Activated T-helper 17 cell treated with anti-CD3 and anti-CD28 coated beads, Interleukin-2, amount 50 U/mL, for 72 hours (primary cell): ENCODE data around the gene VWA5B1. TPM values are rescaled to one million over a fixed set of nuclear protein-coding genes. Genes with fewer than 3 reads are reported as not detected.
"Not testable (repeated sequence)": the region's sequence is repeated elsewhere in the genome, so short reads cannot be mapped to it uniquely, and the experiment has no call there.

Experiments
- ATAC-seq: fragments of 150-1000 bp; cut with Tn5 transposase; replicated peaks from 2 replicates; pipeline ENCODE4 v1.10.0; 2021; ENCODE audit warnings: mild to moderate bottlenecking, moderate library complexity
- H3K27ac Mint-ChIP-seq: one replicate; pipeline ENCODE4 v1.8.0; 2022; ENCODE audit warnings: mixed read lengths
- H3K27me3 Mint-ChIP-seq: one replicate; pipeline ENCODE4 v1.8.0; 2022; ENCODE audit warnings: mixed read lengths
- H3K36me3 Mint-ChIP-seq: one replicate; pipeline ENCODE4 v1.8.0; 2022; ENCODE audit warnings: low read depth, mild to moderate bottlenecking, mixed read lengths
- H3K4me1 Mint-ChIP-seq: one replicate; pipeline ENCODE4 v1.8.0; 2022; ENCODE audit warnings: mixed read lengths
- H3K4me3 Mint-ChIP-seq: one replicate; pipeline ENCODE4 v1.8.0; 2022; ENCODE audit warnings: mild to moderate bottlenecking, mixed read lengths
- H3K9me3 Mint-ChIP-seq: one replicate; pipeline ENCODE4 v1.8.0; 2022; ENCODE audit warnings: mixed read lengths
- total RNA-seq, 2 donors: library from RNA; stranded (reverse); gene quantifications; one replicate each; pipeline ENCODE4 v1.2.3, GENCODE V29; 2022

Gene VWA5B1
- total RNA-seq, 2 donors from 2014 or later = 0.05 TPM; not detected in 1

GRCh38 chr1:20271498-20272400, 18.9 kb upstream of the VWA5B1 start:
- ATAC-seq = no peak
- no peaks in the 10 kb centered on the region for H3K4me1 Mint-ChIP-seq
- no peak overlapping the region for H3K4me3 Mint-ChIP-seq
- no peaks in the 10 kb centered on the region for H3K36me3 Mint-ChIP-seq
- H3K27me3 Mint-ChIP-seq = peaks cover 26% of the 10 kb centered on the region
- H3K9me3 Mint-ChIP-seq = no peaks in the 10 kb centered on the region
- no peak overlapping the region for H3K27ac Mint-ChIP-seq

GRCh38 chr1:20273716-20274115, 17.0 kb upstream of the VWA5B1 start:
- H3K4me1 Mint-ChIP-seq, H3K4me3 Mint-ChIP-seq, H3K27ac Mint-ChIP-seq, H3K9me3 Mint-ChIP-seq, H3K36me3 Mint-ChIP-seq, ATAC-seq: not testable (repeated sequence)
- peaks cover 25% of the 10 kb centered on the region for H3K27me3 Mint-ChIP-seq

GRCh38 chr1:20275319-20275925, 15.3 kb upstream of the VWA5B1 start:
- peaks cover 19% of the 10 kb centered on the region for H3K27me3 Mint-ChIP-seq
- no peaks in the 10 kb centered on the region for H3K36me3 Mint-ChIP-seq
- no peaks in the 10 kb centered on the region for H3K4me1 Mint-ChIP-seq
- H3K9me3 Mint-ChIP-seq = no peaks in the 10 kb centered on the region
- no peak overlapping the region for H3K27ac Mint-ChIP-seq
- H3K4me3 Mint-ChIP-seq = no peak overlapping the region
- no peak for ATAC-seq

GRCh38 chr1:20276485-20277159, 14.1 kb upstream of the VWA5B1 start:
- Mint-ChIP-seq H3K36me3 (no peaks in the 10 kb centered on the region), H3K4me3 (no peak overlapping the region), H3K4me1 (no peaks in the 10 kb centered on the region), H3K27ac (no peak overlapping the region), H3K27me3 (peaks cover 17% of the 10 kb centered on the region), H3K9me3 (no peaks in the 10 kb centered on the region)
- ATAC-seq = no peak

GRCh38 chr1:20278692-20279130, 12.0 kb upstream of the VWA5B1 start:
- H3K36me3 Mint-ChIP-seq = no peaks in the 10 kb centered on the region
- H3K27me3 Mint-ChIP-seq = peaks cover 24% of the 10 kb centered on the region
- H3K27ac Mint-ChIP-seq = no peak overlapping the region
- H3K9me3 Mint-ChIP-seq = no peaks in the 10 kb centered on the region
- no peaks in the 10 kb centered on the region for H3K4me1 Mint-ChIP-seq
- no peak for ATAC-seq
- no peak overlapping the region for H3K4me3 Mint-ChIP-seq

GRCh38 chr1:20279509-20279908, 11.2 kb upstream of the VWA5B1 start:
- Mint-ChIP-seq H3K27me3 (peaks cover 21% of the 10 kb centered on the region), H3K36me3 (no peaks in the 10 kb centered on the region), H3K4me1 (no peaks in the 10 kb centered on the region), H3K4me3 (no peak overlapping the region), H3K9me3 (no peaks in the 10 kb centered on the region), H3K27ac (no peak overlapping the region)
- ATAC-seq = no peak

- Mint-ChIP-seq H3K27me3 (peaks cover 30% of the 10 kb centered on the region), H3K27ac (no peak overlapping the region), H3K36me3 (no peaks in the 10 kb centered on the region), H3K4me3 (no peak overlapping the region), H3K4me1 (no peaks in the 10 kb centered on the region), H3K9me3 (peaks cover 4% of the 10 kb centered on the region)
- no peak for ATAC-seq
These were observed 10.3 kb upstream of the VWA5B1 start for GRCh38 chr1:20280341-20280740.

- no peak for ATAC-seq
- Mint-ChIP-seq H3K4me3 (no peak overlapping the region), H3K27ac (no peak overlapping the region), H3K27me3 (peaks cover 30% of the 10 kb centered on the region), H3K36me3 (no peaks in the 10 kb centered on the region), H3K4me1 (no peaks in the 10 kb centered on the region), H3K9me3 (peaks cover 4% of the 10 kb centered on the region)
These were observed 9.8 kb upstream of the VWA5B1 start for GRCh38 chr1:20280906-20281305.

- no peaks in the 10 kb centered on the region for H3K36me3 Mint-ChIP-seq
- no peak overlapping the region for H3K27ac Mint-ChIP-seq
- H3K27me3 Mint-ChIP-seq = peaks cover 36% of the 10 kb centered on the region
- no peak for ATAC-seq
- peaks cover 4% of the 10 kb centered on the region for H3K9me3 Mint-ChIP-seq
- no peak overlapping the region for H3K4me3 Mint-ChIP-seq
- no peaks in the 10 kb centered on the region for H3K4me1 Mint-ChIP-seq
These were observed 8.9 kb upstream of the VWA5B1 start for GRCh38 chr1:20281801-20282200.

- Mint-ChIP-seq H3K27ac (no peak overlapping the region), H3K4me3 (no peak overlapping the region), H3K36me3 (no peaks in the 10 kb centered on the region), H3K27me3 (peaks cover 40% of the 10 kb centered on the region), H3K9me3 (peaks cover 4% of the 10 kb centered on the region), H3K4me1 (no peaks in the 10 kb centered on the region)
- no peak for ATAC-seq
These were observed 8.1 kb upstream of the VWA5B1 start for GRCh38 chr1:20282533-20282932.

- H3K4me3 Mint-ChIP-seq = no peak overlapping the region
- peaks cover 45% of the 10 kb centered on the region for H3K27me3 Mint-ChIP-seq
- no peaks in the 10 kb centered on the region for H3K36me3 Mint-ChIP-seq
These were observed 6.6 kb upstream of the VWA5B1 start for GRCh38 chr1:20284046-20284445.

GRCh38 chr1:20284625-20285024, 6.0 kb upstream of the VWA5B1 start:
- peaks cover 50% of the 10 kb centered on the region for H3K27me3 Mint-ChIP-seq

More at GRCh38 chr1:20284046-20284445, 6.6 kb upstream of the VWA5B1 start:
- H3K4me1 Mint-ChIP-seq = no peaks in the 10 kb centered on the region
- H3K9me3 Mint-ChIP-seq = peaks cover 4% of the 10 kb centered on the region
- no peak for ATAC-seq
- no peak overlapping the region for H3K27ac Mint-ChIP-seq

GRCh38 chr1:20285510-20285909, 5.2 kb upstream of the VWA5B1 start:
- no peaks in the 10 kb centered on the region for H3K36me3 Mint-ChIP-seq
- no peak overlapping the region for H3K4me3 Mint-ChIP-seq
- peaks cover 4% of the 10 kb centered on the region for H3K9me3 Mint-ChIP-seq
- no peak for ATAC-seq
- no peak overlapping the region for H3K27ac Mint-ChIP-seq
- no peaks in the 10 kb centered on the region for H3K4me1 Mint-ChIP-seq
- peaks cover 56% of the 10 kb centered on the region for H3K27me3 Mint-ChIP-seq

More at GRCh38 chr1:20284625-20285024, 6.0 kb upstream of the VWA5B1 start:
- Mint-ChIP-seq H3K4me1 (no peaks in the 10 kb centered on the region), H3K36me3 (no peaks in the 10 kb centered on the region), H3K9me3 (peaks cover 4% of the 10 kb centered on the region), H3K4me3 (no peak overlapping the region), H3K27ac (no peak overlapping the region)
- ATAC-seq = no peak

- not testable (repeated sequence) for H3K4me3 Mint-ChIP-seq, H3K36me3 Mint-ChIP-seq, H3K27ac Mint-ChIP-seq, H3K4me1 Mint-ChIP-seq, ATAC-seq, H3K9me3 Mint-ChIP-seq
- H3K27me3 Mint-ChIP-seq = peaks cover 64% of the 10 kb centered on the region
These were observed 3.0 kb upstream of the VWA5B1 start for GRCh38 chr1:20287696-20288095.
